22Rv1 (cell line): Measurements from ENCODE around the gene PAPOLB.

Source experiments
- H3K27ac ChIP-seq: fragments of 450-650 bp; 2 replicates; pipeline ENCODE4 v1.5.1; 2017
- ZFX ChIP-seq: fragments of 450-650 bp; IDR thresholded peaks from 2 replicates; pipeline ENCODE4 v1.6.1; 2017; ENCODE audit warnings: antibody characterized with exemption, borderline replicate concordance
- TF ChIP-seq, protein P1 (sequence below): fragments of 450-650 bp; IDR thresholded peaks from 2 replicates; pipeline ENCODE4 v1.5.1; 2017; ENCODE audit warnings: mild to moderate bottlenecking

The PAPOLB gene

DNA sequence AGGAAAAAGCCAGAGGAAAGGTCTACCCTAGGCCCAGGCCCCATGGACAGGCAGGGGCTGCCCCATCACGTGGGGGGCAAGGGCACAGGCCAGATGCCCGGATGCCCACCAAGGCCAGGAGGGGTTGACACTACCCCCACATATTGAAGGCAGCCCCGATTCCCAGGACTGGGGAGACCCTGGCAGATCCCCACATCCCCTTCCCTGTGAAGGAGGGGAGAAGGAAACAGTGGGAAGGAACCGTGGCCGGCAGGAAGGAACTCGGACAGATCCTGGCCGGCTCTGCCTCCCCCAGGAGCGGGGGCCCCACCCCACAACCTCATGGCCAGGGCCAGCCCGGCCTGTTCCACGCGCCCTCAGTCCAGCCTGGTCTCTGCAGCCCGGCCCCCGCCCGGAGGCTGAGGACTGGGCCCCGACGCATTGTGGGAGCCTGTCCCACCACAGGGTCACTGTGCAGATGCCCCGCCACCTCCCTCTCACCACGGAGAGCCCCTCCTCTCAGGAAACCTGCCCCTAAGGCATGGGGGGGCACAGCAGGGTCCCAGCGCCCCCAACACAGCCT is 41.3 kb downstream of the PAPOLB start:
- TF ChIP-seq ZFX: no peak
- TF ChIP-seq, protein P1, sequence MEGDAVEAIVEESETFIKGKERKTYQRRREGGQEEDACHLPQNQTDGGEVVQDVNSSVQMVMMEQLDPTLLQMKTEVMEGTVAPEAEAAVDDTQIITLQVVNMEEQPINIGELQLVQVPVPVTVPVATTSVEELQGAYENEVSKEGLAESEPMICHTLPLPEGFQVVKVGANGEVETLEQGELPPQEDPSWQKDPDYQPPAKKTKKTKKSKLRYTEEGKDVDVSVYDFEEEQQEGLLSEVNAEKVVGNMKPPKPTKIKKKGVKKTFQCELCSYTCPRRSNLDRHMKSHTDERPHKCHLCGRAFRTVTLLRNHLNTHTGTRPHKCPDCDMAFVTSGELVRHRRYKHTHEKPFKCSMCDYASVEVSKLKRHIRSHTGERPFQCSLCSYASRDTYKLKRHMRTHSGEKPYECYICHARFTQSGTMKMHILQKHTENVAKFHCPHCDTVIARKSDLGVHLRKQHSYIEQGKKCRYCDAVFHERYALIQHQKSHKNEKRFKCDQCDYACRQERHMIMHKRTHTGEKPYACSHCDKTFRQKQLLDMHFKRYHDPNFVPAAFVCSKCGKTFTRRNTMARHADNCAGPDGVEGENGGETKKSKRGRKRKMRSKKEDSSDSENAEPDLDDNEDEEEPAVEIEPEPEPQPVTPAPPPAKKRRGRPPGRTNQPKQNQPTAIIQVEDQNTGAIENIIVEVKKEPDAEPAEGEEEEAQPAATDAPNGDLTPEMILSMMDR: no peak

GRCh38 chr7:4819560-4820404 is 42.0 kb downstream of the PAPOLB start:
- TF ChIP-seq, protein P1: no peak
- TF ChIP-seq ZFX: no peak
- no peak overlapping the region for H3K27ac ChIP-seq

More for the DNA sequence above, 41.3 kb downstream of the PAPOLB start:
- H3K27ac ChIP-seq: no peak overlapping the region

DNA sequence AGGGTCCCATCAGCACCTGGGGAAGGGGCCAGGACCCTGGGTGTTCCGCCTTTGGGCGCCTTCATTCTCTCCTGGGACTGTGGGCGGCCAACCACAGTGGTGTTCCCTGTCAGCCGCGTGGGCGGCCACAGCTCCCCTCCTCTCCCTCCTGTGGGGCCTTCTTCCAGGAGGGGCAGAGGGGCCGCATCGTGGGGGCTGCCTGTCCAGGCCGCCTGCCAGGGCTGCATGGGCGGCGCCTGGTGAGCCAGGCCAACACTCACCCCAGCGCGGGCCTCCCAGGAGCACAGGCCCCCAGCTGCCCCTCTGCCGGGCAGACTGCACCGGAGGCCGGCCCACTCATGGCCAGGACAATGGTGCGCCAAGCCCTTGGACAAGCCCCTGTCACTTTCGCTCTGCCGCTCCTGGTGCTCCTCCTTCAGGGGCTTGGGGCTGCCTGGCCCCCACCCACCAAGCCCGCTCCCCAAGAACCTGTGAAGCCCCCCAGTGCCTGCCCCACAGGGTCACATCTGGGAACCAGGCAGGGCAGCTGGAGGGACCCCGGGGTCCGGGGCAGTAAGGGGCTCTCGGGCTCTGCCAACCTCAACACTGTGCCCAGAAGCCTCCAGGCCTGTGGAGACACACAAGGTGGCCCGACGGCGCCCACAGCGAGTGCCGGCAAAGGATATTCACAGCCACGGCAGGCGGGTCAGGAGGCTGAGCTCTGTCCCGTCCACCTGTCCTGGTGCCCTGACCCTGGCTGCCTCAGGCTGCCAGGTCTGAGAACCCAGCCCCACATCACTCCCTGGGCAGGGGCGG is 43.6 kb downstream of the PAPOLB start:
- TF ChIP-seq ZFX: no peak
- TF ChIP-seq, protein P1: no peak
- no peak overlapping the region for H3K27ac ChIP-seq

DNA sequence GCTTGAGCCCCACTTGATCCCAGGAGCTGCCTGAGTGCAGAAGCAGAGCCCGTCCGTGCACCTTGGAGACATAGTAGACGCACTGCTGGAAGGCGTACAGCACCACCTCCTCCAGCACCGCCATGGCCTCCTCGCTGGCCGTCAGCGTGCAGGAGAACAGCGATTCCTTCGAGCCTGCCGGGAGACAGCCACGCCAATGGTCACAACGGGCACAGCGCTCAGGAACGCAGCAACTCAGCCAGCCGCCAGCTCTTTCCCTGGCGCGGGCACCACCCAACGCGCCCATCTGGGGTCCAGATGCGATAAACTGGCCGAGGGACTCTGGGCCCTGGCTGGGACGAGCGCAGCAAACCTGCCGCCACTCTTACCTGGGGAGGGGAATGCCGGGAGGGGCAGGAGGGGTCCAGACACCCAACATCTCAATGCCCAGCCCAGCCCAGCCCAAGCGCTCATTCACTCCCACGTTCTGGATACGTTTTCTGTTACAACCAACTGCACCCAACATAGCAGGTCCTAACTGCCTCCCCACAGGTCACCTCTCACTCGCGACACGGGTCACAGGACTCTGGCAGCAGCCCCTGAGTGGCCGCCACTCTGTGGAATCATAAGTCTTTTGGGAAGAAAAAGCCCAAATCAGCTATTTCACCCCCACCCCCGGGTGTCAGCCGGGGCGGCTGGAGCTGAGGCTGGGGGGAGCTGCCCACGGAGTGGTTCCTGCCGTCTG is 44.5 kb downstream of the PAPOLB start:
- TF ChIP-seq ZFX: no peak
- TF ChIP-seq, protein P1: no peak

GRCh38 chr7:4816419-4817080 is 45.3 kb downstream of the PAPOLB start:
- H3K27ac ChIP-seq: no peak overlapping the region
- no peak for TF ChIP-seq ZFX
- TF ChIP-seq, protein P1: no peak

More for the DNA sequence above, 44.5 kb downstream of the PAPOLB start:
- no peak overlapping the region for H3K27ac ChIP-seq

DNA sequence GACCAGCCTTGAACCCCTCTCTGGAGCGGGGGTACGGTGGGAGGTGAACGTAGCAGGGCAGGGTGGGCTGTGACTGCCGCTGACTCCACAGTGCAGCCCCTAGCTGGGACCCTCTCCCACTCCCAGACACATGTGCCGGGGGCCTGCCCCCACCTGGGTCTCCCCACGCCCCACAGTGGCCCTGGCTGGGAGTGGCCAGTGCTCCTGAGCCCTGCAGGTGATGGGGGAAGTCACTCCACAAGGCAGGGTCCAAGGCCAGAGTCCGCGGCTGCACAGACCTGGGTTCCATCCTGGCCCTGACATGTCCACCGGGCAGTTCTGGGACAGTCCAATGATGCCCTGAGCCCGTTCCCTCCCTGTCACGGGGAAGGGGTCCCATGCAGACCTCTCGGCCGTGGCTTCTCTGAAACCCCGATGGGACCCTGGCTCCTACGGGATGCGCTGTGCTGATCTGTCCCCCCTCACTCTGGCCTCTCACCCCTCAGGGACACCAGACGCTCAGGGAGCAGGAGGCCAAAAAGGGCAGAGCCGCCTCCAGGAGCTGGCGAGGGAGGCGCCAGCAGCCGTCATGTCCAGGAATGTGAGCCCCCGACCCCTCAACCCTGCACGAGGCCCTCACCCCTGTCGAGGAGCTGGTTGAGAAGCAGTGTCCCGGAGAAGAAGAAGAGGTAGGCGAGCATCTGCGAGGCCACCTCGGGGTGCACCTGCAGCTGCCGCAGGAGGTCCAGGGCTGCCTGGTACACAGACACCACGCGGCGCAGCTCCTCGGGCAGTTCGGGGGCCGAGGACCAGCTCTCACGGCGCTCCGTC is 46.0 kb downstream of the PAPOLB start:
- H3K27ac ChIP-seq: no peak overlapping the region
- TF ChIP-seq, protein P1: no peak
- no peak for TF ChIP-seq ZFX
